Measurements from ENCODE around the gene TAF10. TPM values are rescaled to one million over a fixed set of nuclear protein-coding genes. Genes with fewer than 3 reads are reported as not detected.

Gene TAF10
- total and polyA plus RNA-seq, 3 experiments from 2014 or later, result 173 to 336 (median 175) TPM

GRCh38 chr11:6603287-6604080, 8.5 kb downstream of the TAF10 start, which contains the start of the genes ILK and RRP8:
Gene ILK (plus strand): TSS chr11:6603774. CDS start chr11:6604272, 498 bp downstream.
Gene RRP8 (minus strand): TSS chr11:6603616. CDS start chr11:6603502, 114 bp downstream.
- peaks cover 0 to 47% (median 5%) of the 10 kb centered on the region in 3 donors for H3K36me3 Mint-ChIP-seq
- peaks cover 57% of the 10 kb centered on the region for H3K4me1 ChIP-seq (ENCODE audit: insufficient read depth, low read length)
- H3K4me3 ChIP-seq (ENCODE audit: low read length), result peak within 1 kb of the TSS; percentile 86
- no peak within 1 kb of the TSS for H3K4me3 Mint-ChIP-seq
- H3K4me1 Mint-ChIP-seq, result peaks cover 14 to 31% (median 18%) of the 10 kb centered on the region in 3 donors
- POLR2A ChIA-PET, result interaction anchor here (0.6 to 3.9 kb wide), 7 partner anchors 9 to 369 kb away, joined by 3 to 35 read pairs (median 12); partner anchors contain the start of genes FHIP1B, MRPL17, TAF10 and TPP1
- peaks cover 40% of the 10 kb centered on the region for H3K36me3 ChIP-seq (ENCODE audit: insufficient read depth, low read length)
- CTCF ChIA-PET, result interaction anchor here (1.0 to 4.6 kb wide), 18 partner anchors 8 to 249 kb away, joined by 3 to 68 read pairs (median 4); partner anchors contain the start of genes MRPL17, TAF10 and TPP1
- no peaks in the 10 kb centered on the region for H3K27me3 Mint-ChIP-seq
- H3K27ac ChIP-seq (ENCODE audit: low read depth, low read length), result peak within 1 kb of the TSS; percentile 91
- no peak within 1 kb of the TSS for H3K27ac Mint-ChIP-seq
- H3K27me3 ChIP-seq (ENCODE audit: insufficient read depth, low read length, poor library complexity, severe bottlenecking), result no peaks in the 10 kb centered on the region
- DNase-seq, result peak; percentile 80 to 91 (median 81)
- H3K9me3 Mint-ChIP-seq, result no peaks in the 10 kb centered on the region
- H3K9me3 ChIP-seq (ENCODE audit: low read length), result no peaks in the 10 kb centered on the region

GRCh38 chr11:6602096-6602940, 9.7 kb downstream of the TAF10 start:
- POLR2A ChIA-PET, result interaction anchor here (0.7 to 3.9 kb wide), 3 partner anchors 10 to 81 kb away, joined by 12 to 35 read pairs (median 29); partner anchors contain the start of genes MRPL17, TAF10 and TPP1
- no peak overlapping the region for H3K4me3 Mint-ChIP-seq
- H3K9me3 ChIP-seq (ENCODE audit: low read length), result no peaks in the 10 kb centered on the region

GRCh38 chr11:6601041-6601461, 11.0 kb downstream of the TAF10 start:
- ChIA-PET POLR2A (no interaction called here), CTCF (interaction anchor here (4.5 to 4.6 kb wide), 2 partner anchors 17 to 81 kb away, joined by 42 to 68 read pairs; partner anchors contain the start of genes MRPL17 and TPP1)
- no peak for DNase-seq

More at GRCh38 chr11:6602096-6602940, 9.7 kb downstream of the TAF10 start:
- Mint-ChIP-seq H3K27ac (peak overlapping the region in 4 of 8 donors; percentile 30 to 91 (median 78)), H3K27me3 (no peaks in the 10 kb centered on the region), H3K4me1 (peaks cover 22 to 31% (median 27%) of the 10 kb centered on the region in 3 donors), H3K9me3 (no peaks in the 10 kb centered on the region), H3K36me3 (peaks cover 0 to 44% (median 6%) of the 10 kb centered on the region in 3 donors)
- no peaks in the 10 kb centered on the region for H3K27me3 ChIP-seq (ENCODE audit: insufficient read depth, low read length, poor library complexity, severe bottlenecking)
- H3K4me3 ChIP-seq (ENCODE audit: low read length), result peak overlapping the region; percentile 86
- CTCF ChIA-PET, result interaction anchor here (1.0 to 4.6 kb wide), 6 partner anchors 9 to 120 kb away, joined by 3 to 68 read pairs (median 6); partner anchors contain the start of genes MRPL17, TAF10 and TPP1
- H3K36me3 ChIP-seq (ENCODE audit: insufficient read depth, low read length), result peaks cover 29% of the 10 kb centered on the region
- peak overlapping the region; percentile 91 for H3K27ac ChIP-seq (ENCODE audit: low read depth, low read length)
- no peak for DNase-seq
- H3K4me1 ChIP-seq (ENCODE audit: insufficient read depth, low read length), result peaks cover 45% of the 10 kb centered on the region

GRCh38 chr11:6599881-6600390, 12.1 kb downstream of the TAF10 start:
- Mint-ChIP-seq H3K27ac (peak overlapping the region in 1 of 8 donors; percentile 35), H3K36me3 (peaks cover 0 to 65% (median 6%) of the 10 kb centered on the region in 3 donors), H3K27me3 (no peaks in the 10 kb centered on the region), H3K4me1 (peaks cover 17 to 38% (median 22%) of the 10 kb centered on the region in 3 donors), H3K4me3 (peak overlapping the region in 2 of 7 donors; percentile 5 to 53), H3K9me3 (no peaks in the 10 kb centered on the region)
- ChIA-PET POLR2A (no interaction called here), CTCF (interaction anchor here (1.0 to 1.8 kb wide), 4 partner anchors 13 to 83 kb away, joined by 3 to 5 read pairs (median 4); partner anchors contain the start of gene MRPL17)
- DNase-seq, result no peak
- no peak overlapping the region for H3K4me3 ChIP-seq (ENCODE audit: low read length)
- H3K27me3 ChIP-seq (ENCODE audit: insufficient read depth, low read length, poor library complexity, severe bottlenecking), result no peaks in the 10 kb centered on the region
- H3K36me3 ChIP-seq (ENCODE audit: insufficient read depth, low read length), result peaks cover 28% of the 10 kb centered on the region
- H3K4me1 ChIP-seq (ENCODE audit: insufficient read depth, low read length), result peaks cover 21% of the 10 kb centered on the region
- no peaks in the 10 kb centered on the region for H3K9me3 ChIP-seq (ENCODE audit: low read length)
- H3K27ac ChIP-seq (ENCODE audit: low read depth, low read length), result no peak overlapping the region

More at GRCh38 chr11:6601041-6601461, 11.0 kb downstream of the TAF10 start:
- Histone ChIP-seq H3K9me3 (ENCODE audit: low read length) (no peaks in the 10 kb centered on the region), H3K27me3 (ENCODE audit: insufficient read depth, low read length, poor library complexity, severe bottlenecking) (no peaks in the 10 kb centered on the region), H3K4me1 (ENCODE audit: insufficient read depth, low read length) (peaks cover 32% of the 10 kb centered on the region), H3K4me3 (ENCODE audit: low read length) (no peak overlapping the region), H3K36me3 (ENCODE audit: insufficient read depth, low read length) (peaks cover 28% of the 10 kb centered on the region), H3K27ac (ENCODE audit: low read depth, low read length) (no peak overlapping the region)
- H3K9me3 Mint-ChIP-seq, result no peaks in the 10 kb centered on the region
- peaks cover 0 to 55% (median 6%) of the 10 kb centered on the region in 3 donors for H3K36me3 Mint-ChIP-seq
- peak overlapping the region in 1 of 8 donors; percentile 19 for H3K27ac Mint-ChIP-seq
- peaks cover 19 to 36% (median 22%) of the 10 kb centered on the region in 3 donors for H3K4me1 Mint-ChIP-seq
- H3K4me3 Mint-ChIP-seq, result peak overlapping the region in 1 of 7 donors; percentile 53
- H3K27me3 Mint-ChIP-seq, result no peaks in the 10 kb centered on the region

- Histone ChIP-seq H3K4me1 (ENCODE audit: insufficient read depth, low read length) (peaks cover 16% of the 10 kb centered on the region), H3K4me3 (ENCODE audit: low read length) (no peak overlapping the region), H3K9me3 (ENCODE audit: low read length) (no peaks in the 10 kb centered on the region), H3K36me3 (ENCODE audit: insufficient read depth, low read length) (peaks cover 28% of the 10 kb centered on the region), H3K27me3 (ENCODE audit: insufficient read depth, low read length, poor library complexity, severe bottlenecking) (no peaks in the 10 kb centered on the region), H3K27ac (ENCODE audit: low read depth, low read length) (no peak overlapping the region)
- POLR2A ChIA-PET, result no interaction called here
- peaks cover 19 to 41% (median 25%) of the 10 kb centered on the region in 3 donors for H3K4me1 Mint-ChIP-seq
- H3K4me3 Mint-ChIP-seq, result peak overlapping the region in 1 of 7 donors; percentile 73
- no peaks in the 10 kb centered on the region for H3K9me3 Mint-ChIP-seq
- H3K27ac Mint-ChIP-seq, result peak overlapping the region in 3 of 8 donors; percentile 35 to 67 (median 56)
- DNase-seq, result no peak
- H3K27me3 Mint-ChIP-seq, result no peaks in the 10 kb centered on the region
- H3K36me3 Mint-ChIP-seq, result peaks cover 0 to 68% (median 10%) of the 10 kb centered on the region in 3 donors
- CTCF ChIA-PET, result interaction anchor here (1.0 to 1.8 kb wide), 4 partner anchors 12 to 84 kb away, joined by 3 to 5 read pairs (median 4); partner anchors contain the start of gene MRPL17
These were observed 12.6 kb downstream of the TAF10 start for GRCh38 chr11:6599449-6599848.

GRCh38 chr11:6598555-6598954, 13.5 kb downstream of the TAF10 start:
- Mint-ChIP-seq H3K27me3 (no peaks in the 10 kb centered on the region), H3K4me3 (peak overlapping the region in 1 of 7 donors; percentile 73), H3K4me1 (peaks cover 22 to 50% (median 34%) of the 10 kb centered on the region in 3 donors), H3K9me3 (no peaks in the 10 kb centered on the region), H3K36me3 (peaks cover 0 to 77% (median 15%) of the 10 kb centered on the region in 3 donors), H3K27ac (peak overlapping the region in 6 of 8 donors; percentile 11 to 77 (median 26))
- CTCF ChIA-PET, result interaction anchor here (1.8 kb wide), 1 partner anchor 67 kb away, joined by 5 read pairs; no protein-coding TSS in a partner anchor
- no peak for DNase-seq
- H3K27me3 ChIP-seq (ENCODE audit: insufficient read depth, low read length, poor library complexity, severe bottlenecking), result no peaks in the 10 kb centered on the region
- H3K36me3 ChIP-seq (ENCODE audit: insufficient read depth, low read length), result peaks cover 28% of the 10 kb centered on the region
- no peaks in the 10 kb centered on the region for H3K9me3 ChIP-seq (ENCODE audit: low read length)
- H3K27ac ChIP-seq (ENCODE audit: low read depth, low read length), result no peak overlapping the region
- POLR2A ChIA-PET, result no interaction called here
- peaks cover 15% of the 10 kb centered on the region for H3K4me1 ChIP-seq (ENCODE audit: insufficient read depth, low read length)
- no peak overlapping the region for H3K4me3 ChIP-seq (ENCODE audit: low read length)

Data from CD8-positive, alpha-beta memory T cell (primary cell).